ENCODE measurements around the gene CDC5L.

Gene CDC5L

GRCh38 chr6:44361947-44362346 lies 25.6 kb upstream of the CDC5L start:
- Histone ChIP-seq H3K27ac (no peak overlapping the region), H3K36me3 (ENCODE audit: control insufficient read depth, insufficient read depth, low read length) (no peaks in the 10 kb centered on the region), H3K4me1 (no peaks in the 10 kb centered on the region), H3K9ac (no peak overlapping the region), H3K27me3 (ENCODE audit: control insufficient read depth, insufficient read depth, low read length) (no peaks in the 10 kb centered on the region), H3K4me2 (ENCODE audit: low read length) (no peak overlapping the region), H3K4me3 (ENCODE audit: low read depth, low read length) (no peak overlapping the region), H3K9me3 (ENCODE audit: control insufficient read depth, low read length) (no peaks in the 10 kb centered on the region), H3K79me2 (no peaks in the 10 kb centered on the region), H2AFZ (no peak overlapping the region)
- no peak for TF ChIP-seq CTCF (IDR thresholded peaks at IDR 0.05)

- no peaks in the 10 kb centered on the region for H3K36me3 ChIP-seq (ENCODE audit: control insufficient read depth, insufficient read depth, low read length)
- H2AFZ ChIP-seq, result no peak overlapping the region
- no peak overlapping the region for H3K9ac ChIP-seq
- no peak overlapping the region for H3K4me2 ChIP-seq (ENCODE audit: low read length)
- H3K9me3 ChIP-seq (ENCODE audit: control insufficient read depth, low read length), result no peaks in the 10 kb centered on the region
- H3K27ac ChIP-seq, result no peak overlapping the region
- H3K4me3 ChIP-seq (ENCODE audit: low read depth, low read length), result no peak overlapping the region
- no peaks in the 10 kb centered on the region for H3K27me3 ChIP-seq (ENCODE audit: control insufficient read depth, insufficient read depth, low read length)
- no peak for TF ChIP-seq CTCF (IDR thresholded peaks at IDR 0.05)
- no peaks in the 10 kb centered on the region for H3K79me2 ChIP-seq
- H3K4me1 ChIP-seq, result no peaks in the 10 kb centered on the region
These were observed 24.1 kb upstream of the CDC5L start for GRCh38 chr6:44363377-44363926.

GRCh38 chr6:44366781-44367180 lies 20.7 kb upstream of the CDC5L start:
- H3K9ac ChIP-seq, result no peak overlapping the region
- H3K4me2 ChIP-seq (ENCODE audit: low read length), result no peak overlapping the region
- H3K27me3 ChIP-seq (ENCODE audit: control insufficient read depth, insufficient read depth, low read length), result no peaks in the 10 kb centered on the region
- no peaks in the 10 kb centered on the region for H3K4me1 ChIP-seq
- no peaks in the 10 kb centered on the region for H3K9me3 ChIP-seq (ENCODE audit: control insufficient read depth, low read length)
- H3K79me2 ChIP-seq, result no peaks in the 10 kb centered on the region
- TF ChIP-seq CTCF (IDR thresholded peaks at IDR 0.05), result no peak
- no peak overlapping the region for H3K27ac ChIP-seq
- H3K4me3 ChIP-seq (ENCODE audit: low read depth, low read length), result no peak overlapping the region
- no peaks in the 10 kb centered on the region for H3K36me3 ChIP-seq (ENCODE audit: control insufficient read depth, insufficient read depth, low read length)
- H2AFZ ChIP-seq, result no peak overlapping the region

DNA sequence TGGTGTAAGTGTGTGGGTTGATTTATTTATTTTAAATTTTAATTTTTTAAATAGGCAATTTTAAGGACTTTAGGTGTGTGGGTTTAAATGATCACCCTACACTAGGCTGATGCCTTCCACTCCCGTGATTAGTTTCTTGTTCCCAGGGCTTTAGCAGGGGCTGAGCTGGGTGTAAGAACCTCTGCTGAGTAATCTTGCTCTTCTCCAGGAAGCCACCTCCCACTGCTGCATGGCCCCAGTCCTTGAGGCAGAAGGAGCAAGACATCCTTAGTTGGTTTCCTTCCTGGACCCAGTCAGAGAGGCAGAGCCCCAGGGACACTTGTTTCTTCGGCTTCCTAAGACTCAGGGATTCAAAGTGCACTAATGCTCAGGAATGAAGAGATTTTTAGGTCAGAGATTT lies 19.8 kb upstream of the CDC5L start:
- Histone ChIP-seq H3K27ac (no peak overlapping the region), H2AFZ (no peak overlapping the region), H3K9me3 (ENCODE audit: control insufficient read depth, low read length) (no peaks in the 10 kb centered on the region), H3K79me2 (no peaks in the 10 kb centered on the region), H3K4me1 (no peaks in the 10 kb centered on the region), H3K27me3 (ENCODE audit: control insufficient read depth, insufficient read depth, low read length) (no peaks in the 10 kb centered on the region), H3K4me2 (ENCODE audit: low read length) (no peak overlapping the region), H3K36me3 (ENCODE audit: control insufficient read depth, insufficient read depth, low read length) (no peaks in the 10 kb centered on the region), H3K9ac (no peak overlapping the region), H3K4me3 (ENCODE audit: low read depth, low read length) (no peak overlapping the region)
- no peak for TF ChIP-seq CTCF (IDR thresholded peaks at IDR 0.05)

DNA sequence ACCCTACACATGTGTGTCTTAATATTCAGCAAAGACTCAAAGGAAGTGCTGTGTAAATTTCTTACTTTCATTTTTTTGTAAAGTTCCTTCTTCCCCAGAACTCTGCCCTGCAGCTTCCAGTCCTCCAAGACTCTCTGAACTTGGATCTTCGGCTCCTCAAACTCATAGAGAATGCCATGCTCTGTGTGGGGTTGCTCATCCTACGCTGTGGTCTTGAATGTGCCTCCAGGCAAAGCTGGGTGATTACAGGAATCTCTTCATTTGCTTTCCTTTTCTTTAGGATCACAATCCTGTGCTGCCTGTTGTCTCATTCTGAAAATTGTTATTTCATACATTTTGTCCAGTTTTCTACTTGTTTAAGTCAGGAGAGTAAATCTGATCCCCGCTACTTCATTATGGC lies 14.5 kb upstream of the CDC5L start:
- no peak overlapping the region for H3K4me3 ChIP-seq (ENCODE audit: low read depth, low read length)
- no peaks in the 10 kb centered on the region for H3K36me3 ChIP-seq (ENCODE audit: control insufficient read depth, insufficient read depth, low read length)
- no peaks in the 10 kb centered on the region for H3K79me2 ChIP-seq
- no peak overlapping the region for H3K9ac ChIP-seq
- H3K9me3 ChIP-seq (ENCODE audit: control insufficient read depth, low read length), result no peaks in the 10 kb centered on the region
- no peaks in the 10 kb centered on the region for H3K27me3 ChIP-seq (ENCODE audit: control insufficient read depth, insufficient read depth, low read length)
- H3K4me1 ChIP-seq, result no peaks in the 10 kb centered on the region
- no peak for TF ChIP-seq CTCF (IDR thresholded peaks at IDR 0.05)
- no peak overlapping the region for H2AFZ ChIP-seq
- H3K27ac ChIP-seq, result no peak overlapping the region
- no peak overlapping the region for H3K4me2 ChIP-seq (ENCODE audit: low read length)

Measured in parathyroid adenoma (tissue), 2 donors.